Naive thymus-derived CD8-positive, alpha-beta T cell (primary cell): Measurements from ENCODE around the gene SRSF4. TPM values are rescaled to one million over a fixed set of nuclear protein-coding genes. Genes with fewer than 3 reads are reported as not detected.
"Not testable (repeated sequence)": the region's sequence is repeated elsewhere in the genome, so short reads cannot be mapped to it uniquely, and the experiment has no call there.

Source experiments
- ATAC-seq, 2 donors: fragments of 150-1000 bp; cut with Tn5 transposase in 1 of 2; sonication (Bioruptor Pico), chemical (Tn5 transposase) in 1 of 2; 1 replicate in 1 of 2; 2 replicates in 1 of 2; pipeline ENCODE4 v1.10.0; 2021; ENCODE audit warnings: mild to moderate bottlenecking in 2 of 2, moderate library complexity in 2 of 2
- POLR2A ChIA-PET: fragments of 350-600 bp; sonication (Branson Sonifier 250); formaldehyde crosslinking; loops from one replicate; lab custom pipeline; 2021; ENCODE audit warnings: antibody characterized with exemption; lab: Charles Lee
- DNase-seq, 10 donors: peaks; one replicate each; pipeline versions ENCODE4 v3.0.0 to v3.0.0-alpha.2; 2020 to 2022
- H3K27ac Mint-ChIP-seq, 10 donors: one replicate each; pipeline ENCODE4 v1.8.0; 2020 to 2022; ENCODE audit warnings: mild to moderate bottlenecking in 10 of 10, mixed read lengths in 10 of 10, moderate library complexity in 4 of 10, inconsistent platforms in 1 of 10
- H3K27me3 Mint-ChIP-seq, 5 donors: one replicate each; pipeline ENCODE4 v1.8.0; 2021 to 2022; ENCODE audit warnings: mixed read lengths in 5 of 5
- H3K36me3 Mint-ChIP-seq, 3 donors: one replicate each; pipeline ENCODE4 v1.8.0; 2020 to 2022; ENCODE audit warnings: mixed read lengths in 3 of 3, mild to moderate bottlenecking in 2 of 3, inconsistent platforms in 1 of 3
- H3K4me1 Mint-ChIP-seq, 4 donors: one replicate each; pipeline ENCODE4 v1.8.0; 2021 to 2022; ENCODE audit warnings: mixed read lengths in 4 of 4
- H3K4me3 Mint-ChIP-seq, 10 donors: one replicate each; pipeline ENCODE4 v1.8.0; 2020 to 2022; ENCODE audit warnings: mild to moderate bottlenecking in 10 of 10, mixed read lengths in 10 of 10, moderate library complexity in 6 of 10, inconsistent platforms in 1 of 10
- H3K9me3 Mint-ChIP-seq, 9 donors: one replicate each; pipeline ENCODE4 v1.8.0; 2020 to 2022; ENCODE audit warnings: mixed read lengths in 9 of 9, mild to moderate bottlenecking in 3 of 9, inconsistent platforms in 1 of 9, moderate library complexity in 1 of 9
- polyA plus RNA-seq, 3 donors: library from polyadenylated mRNA; unstranded; fragments of 300-500 nt; fragmentation: Illumina TruSeq; gene quantifications; one replicate each; pipeline ENCODE4 v1.2.3, GENCODE V29; 2021
- total RNA-seq, 8 experiments: library from RNA in 2 of 8; stranded (reverse) in 2 of 8; gene quantifications; one replicate each; pipeline ENCODE4 v1.2.3 and lab custom pipeline; 2021 to 2026

SRSF4 gene
- total and polyA plus RNA-seq, 5 experiments from 2014 or later: 73.2 to 104 (median 83.3) TPM

- no peak overlapping the region for H3K4me3 Mint-ChIP-seq
- POLR2A ChIA-PET: interaction anchor here (1.0 kb wide), 1 partner anchor 36 kb away, joined by 3 read pairs; no protein-coding TSS in a partner anchor
- peaks cover 0 to 17% (median 6%) of the 10 kb centered on the region in 4 donors for H3K4me1 Mint-ChIP-seq
- H3K9me3 Mint-ChIP-seq: no peaks in the 10 kb centered on the region
- no peaks in the 10 kb centered on the region for H3K27me3 Mint-ChIP-seq
- H3K27ac Mint-ChIP-seq: peak overlapping the region in 3 of 10 donors; percentile 45 to 81 (median 75)
- ATAC-seq (no peak), DNase-seq (no peak)
- peaks cover 0 to 89% (median 13%) of the 10 kb centered on the region in 3 donors for H3K36me3 Mint-ChIP-seq
These were observed 25.0 kb downstream of the SRSF4 start for GRCh38 chr1:29156543-29157268.

DNA sequence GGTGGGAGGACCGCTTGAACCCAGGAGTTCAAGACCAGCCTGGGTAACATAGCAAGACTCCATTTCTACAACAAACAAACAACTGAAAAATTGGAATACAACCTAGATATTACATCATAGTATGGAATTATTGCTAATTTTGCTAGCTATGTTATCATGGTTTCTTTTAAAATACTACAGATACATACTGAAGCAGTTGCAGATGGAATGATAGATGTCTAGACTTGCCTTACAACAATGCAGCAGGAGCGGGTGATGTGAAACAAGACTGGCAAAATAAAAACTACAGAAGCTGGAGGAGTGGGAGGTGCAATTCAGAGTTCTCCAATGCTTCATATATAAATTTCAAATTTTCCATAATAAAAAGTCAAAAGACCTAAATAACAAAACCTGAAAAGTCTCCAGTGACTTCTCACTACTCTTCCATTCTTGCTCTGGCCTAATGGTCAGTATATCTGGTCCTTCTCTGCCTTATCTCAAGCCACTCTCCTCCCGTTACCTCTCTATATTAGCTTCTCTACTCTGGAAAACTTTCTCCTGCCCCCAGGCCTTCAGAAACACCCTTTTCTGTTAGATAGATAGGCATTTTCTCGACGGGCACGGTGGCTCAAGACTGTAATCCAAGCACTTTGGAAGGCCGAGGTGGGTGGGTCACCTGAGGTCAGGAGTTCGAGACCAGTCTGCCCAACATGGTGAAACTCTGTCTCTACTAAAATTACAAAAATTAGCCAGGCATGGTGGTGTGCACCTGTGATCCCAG is 29.5 kb downstream of the SRSF4 start:
- no peak for DNase-seq
- H3K27ac Mint-ChIP-seq: peak overlapping the region in 3 of 10 donors; percentile 13 to 86 (median 57)
- H3K36me3 Mint-ChIP-seq: peaks cover 13 to 99% (median 37%) of the 10 kb centered on the region in 3 donors
- no peak for ATAC-seq
- H3K27me3 Mint-ChIP-seq: no peaks in the 10 kb centered on the region
- POLR2A ChIA-PET: no interaction called here
- H3K9me3 Mint-ChIP-seq: no peaks in the 10 kb centered on the region
- no peak overlapping the region for H3K4me3 Mint-ChIP-seq
- H3K4me1 Mint-ChIP-seq: peaks cover 0 to 5% (median 2%) of the 10 kb centered on the region in 4 donors

DNA sequence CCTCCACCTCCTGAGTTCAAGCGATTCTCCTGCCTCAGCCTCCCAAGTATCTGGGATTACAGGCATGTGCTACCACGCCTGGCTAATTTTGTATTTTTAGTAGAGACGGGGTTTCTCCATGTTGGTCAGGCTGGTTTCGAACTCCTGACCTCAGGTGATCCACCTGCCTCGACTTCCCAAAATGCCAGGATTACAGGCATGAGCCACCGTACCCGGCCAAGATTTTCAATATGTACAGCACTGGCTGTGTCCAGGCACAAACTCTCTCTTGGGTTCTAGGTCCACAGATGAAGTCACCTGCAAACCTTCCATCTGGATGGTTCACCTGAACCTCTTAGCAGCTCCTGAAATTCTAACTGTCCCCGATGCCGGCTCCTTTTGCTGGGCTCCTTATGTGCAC is 31.4 kb downstream of the SRSF4 start:
- H3K9me3 Mint-ChIP-seq: not testable (repeated sequence)

GRCh38 chr1:29148656-29149491 is 32.8 kb downstream of the SRSF4 start:
- peaks cover 0 to 9% (median under 1%) of the 10 kb centered on the region in 4 donors for H3K4me1 Mint-ChIP-seq
- peaks cover 0 to 8% (median 0%) of the 10 kb centered on the region in 9 donors for H3K9me3 Mint-ChIP-seq
- ATAC-seq (no peak), DNase-seq (no peak)
- no peaks in the 10 kb centered on the region for H3K27me3 Mint-ChIP-seq
- peak overlapping the region in 2 of 10 donors; percentile 15 to 40 for H3K27ac Mint-ChIP-seq
- H3K4me3 Mint-ChIP-seq: no peak overlapping the region
- H3K36me3 Mint-ChIP-seq: peaks cover 29 to 89% (median 53%) of the 10 kb centered on the region in 3 donors
- POLR2A ChIA-PET: interaction anchor here (1.3 kb wide), 1 partner anchor 33 kb away, joined by 3 read pairs; the partner anchor contains the start of gene SRSF4

More for the DNA sequence above, 31.4 kb downstream of the SRSF4 start:
- not testable (repeated sequence) for DNase-seq, H3K4me1 Mint-ChIP-seq, H3K27me3 Mint-ChIP-seq, ATAC-seq
- POLR2A ChIA-PET: interaction anchor here (0.7 kb wide), 1 partner anchor 25 kb away, joined by 3 read pairs; no protein-coding TSS in a partner anchor
- Mint-ChIP-seq H3K4me3 (peak overlapping the region in 1 of 10 donors; percentile 25), H3K27ac (peak overlapping the region in 1 of 10 donors; percentile 57), H3K36me3 (peaks cover 26 to 99% (median 53%) of the 10 kb centered on the region in 3 donors)

GRCh38 chr1:29145739-29146437 is 35.8 kb downstream of the SRSF4 start:
- POLR2A ChIA-PET: no interaction called here
- Mint-ChIP-seq H3K9me3 (peaks cover 0 to 16% (median 0%) of the 10 kb centered on the region in 9 donors), H3K36me3 (peaks cover 29 to 61% (median 48%) of the 10 kb centered on the region in 3 donors), H3K27me3 (no peaks in the 10 kb centered on the region), H3K27ac (peak overlapping the region in 4 of 10 donors; percentile 6 to 73 (median 38)), H3K4me3 (peak overlapping the region in 1 of 10 donors; percentile 12), H3K4me1 (peaks cover 0 to 8% (median under 1%) of the 10 kb centered on the region in 4 donors)
- no peak for ATAC-seq
- DNase-seq: no peak

GRCh38 chr1:29144178-29144577 is 37.5 kb downstream of the SRSF4 start:
- peaks cover 0 to 8% (median under 1%) of the 10 kb centered on the region in 4 donors for H3K4me1 Mint-ChIP-seq
- H3K27ac Mint-ChIP-seq: no peak overlapping the region
- no peak overlapping the region for H3K4me3 Mint-ChIP-seq
- H3K36me3 Mint-ChIP-seq: peaks cover 29 to 43% (median 39%) of the 10 kb centered on the region in 3 donors
- no peak for DNase-seq
- H3K27me3 Mint-ChIP-seq: no peaks in the 10 kb centered on the region
- peaks cover 0 to 16% (median 0%) of the 10 kb centered on the region in 9 donors for H3K9me3 Mint-ChIP-seq
- POLR2A ChIA-PET: no interaction called here
- ATAC-seq: no peak

DNA sequence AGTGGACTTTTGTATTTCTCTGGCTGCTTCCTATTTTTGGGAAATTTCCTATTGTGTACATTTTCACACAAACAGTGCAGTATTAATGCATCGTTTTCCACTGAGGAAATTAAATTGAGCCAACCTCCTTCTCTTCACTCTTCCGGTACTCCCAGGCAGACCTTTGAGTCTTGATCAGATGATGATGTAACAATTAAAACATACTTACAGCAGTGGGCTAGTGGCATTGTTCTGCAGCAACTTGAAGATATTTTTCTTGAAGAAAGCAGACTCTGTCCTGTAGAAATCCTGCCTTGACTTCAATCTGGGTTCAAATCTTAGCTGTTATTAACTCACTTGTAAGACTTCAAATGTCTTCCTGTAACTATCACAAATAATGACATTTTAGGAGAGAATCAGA is 39.0 kb downstream of the SRSF4 start:
- Mint-ChIP-seq H3K4me1 (peaks cover 0 to 5% (median under 1%) of the 10 kb centered on the region in 4 donors), H3K9me3 (peaks cover 0 to 16% (median 0%) of the 10 kb centered on the region in 9 donors), H3K36me3 (peaks cover 16 to 29% (median 25%) of the 10 kb centered on the region in 3 donors), H3K27ac (peak overlapping the region in 1 of 10 donors; percentile 37), H3K4me3 (no peak overlapping the region), H3K27me3 (no peaks in the 10 kb centered on the region)
- no peak for DNase-seq
- no peak for ATAC-seq
- POLR2A ChIA-PET: no interaction called here

DNA sequence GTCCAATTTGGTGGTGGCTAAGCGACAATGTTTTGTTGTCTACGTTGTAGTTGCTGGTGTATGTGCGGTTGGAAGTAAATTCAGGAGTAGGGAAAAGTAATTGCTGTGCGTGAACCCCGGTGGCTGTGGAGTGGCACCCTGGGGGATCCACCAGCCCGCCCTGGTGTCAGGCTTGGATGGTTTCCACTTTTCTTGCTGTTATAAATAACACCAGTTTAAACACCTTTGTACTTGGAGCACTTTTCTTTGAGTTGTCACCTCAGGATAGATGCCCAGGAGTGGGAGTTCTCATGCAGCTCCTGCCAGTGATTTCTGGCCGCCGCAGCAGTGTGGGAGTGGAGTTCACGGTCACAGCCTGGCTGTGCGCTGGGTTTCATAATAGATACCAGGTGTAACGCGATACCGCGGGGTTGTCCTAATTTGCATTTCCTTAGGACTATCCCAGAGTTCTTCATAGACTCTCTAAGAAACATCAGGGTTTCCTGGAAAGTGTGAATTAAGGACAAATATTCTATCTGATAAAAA is 45.2 kb downstream of the SRSF4 start:
- peaks cover 0 to 5% (median 2%) of the 10 kb centered on the region in 4 donors for H3K4me1 Mint-ChIP-seq
- H3K9me3 Mint-ChIP-seq: no peaks in the 10 kb centered on the region
- POLR2A ChIA-PET: no interaction called here
- H3K36me3 Mint-ChIP-seq: no peaks in the 10 kb centered on the region
- H3K27ac Mint-ChIP-seq: no peak overlapping the region
- ATAC-seq (no peak), DNase-seq (no peak)
- H3K4me3 Mint-ChIP-seq: no peak overlapping the region
- peaks cover 8 to 19% (median 11%) of the 10 kb centered on the region in 5 donors for H3K27me3 Mint-ChIP-seq

DNA sequence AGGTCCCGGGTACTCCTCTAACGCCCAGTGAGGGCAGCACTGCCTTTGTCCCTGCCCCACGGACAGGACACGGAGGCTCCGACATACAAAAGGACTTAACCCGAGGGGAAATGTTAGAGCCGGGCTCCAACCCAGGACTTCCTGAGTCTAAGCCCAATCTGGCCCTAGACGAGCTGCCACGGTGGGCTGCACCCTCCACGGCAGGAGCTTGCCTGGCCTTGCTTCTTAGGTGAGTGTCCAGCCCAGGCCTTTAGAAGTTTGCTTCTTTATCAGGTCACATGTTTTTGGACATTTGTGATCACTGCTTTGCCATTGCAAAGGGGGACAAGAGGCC is 47.0 kb downstream of the SRSF4 start:
- H3K4me3 Mint-ChIP-seq: peak overlapping the region in 2 of 10 donors; percentile 4 to 6

GRCh38 chr1:29133861-29134694 is 47.6 kb downstream of the SRSF4 start:
- no peak for DNase-seq
- peaks cover 8 to 32% (median 15%) of the 10 kb centered on the region in 5 donors for H3K27me3 Mint-ChIP-seq
- H3K27ac Mint-ChIP-seq: no peak overlapping the region
- peaks cover 0 to 5% (median 2%) of the 10 kb centered on the region in 4 donors for H3K4me1 Mint-ChIP-seq
- ATAC-seq: peak; percentile 27 to 46
- POLR2A ChIA-PET: no interaction called here
- H3K9me3 Mint-ChIP-seq: no peaks in the 10 kb centered on the region
- peak overlapping the region in 7 of 10 donors; percentile 6 to 52 (median 29) for H3K4me3 Mint-ChIP-seq
- H3K36me3 Mint-ChIP-seq: no peaks in the 10 kb centered on the region

More for the DNA sequence above, 47.0 kb downstream of the SRSF4 start:
- no peaks in the 10 kb centered on the region for H3K9me3 Mint-ChIP-seq
- POLR2A ChIA-PET: interaction anchor here (1.1 kb wide), 1 partner anchor 13 kb away, joined by 3 read pairs; no protein-coding TSS in a partner anchor
- DNase-seq: no peak
- H3K27me3 Mint-ChIP-seq: peaks cover 8 to 30% (median 15%) of the 10 kb centered on the region in 5 donors
- H3K27ac Mint-ChIP-seq: no peak overlapping the region
- ATAC-seq: no peak
- no peaks in the 10 kb centered on the region for H3K36me3 Mint-ChIP-seq
- H3K4me1 Mint-ChIP-seq: peaks cover 0 to 5% (median 2%) of the 10 kb centered on the region in 4 donors

DNA sequence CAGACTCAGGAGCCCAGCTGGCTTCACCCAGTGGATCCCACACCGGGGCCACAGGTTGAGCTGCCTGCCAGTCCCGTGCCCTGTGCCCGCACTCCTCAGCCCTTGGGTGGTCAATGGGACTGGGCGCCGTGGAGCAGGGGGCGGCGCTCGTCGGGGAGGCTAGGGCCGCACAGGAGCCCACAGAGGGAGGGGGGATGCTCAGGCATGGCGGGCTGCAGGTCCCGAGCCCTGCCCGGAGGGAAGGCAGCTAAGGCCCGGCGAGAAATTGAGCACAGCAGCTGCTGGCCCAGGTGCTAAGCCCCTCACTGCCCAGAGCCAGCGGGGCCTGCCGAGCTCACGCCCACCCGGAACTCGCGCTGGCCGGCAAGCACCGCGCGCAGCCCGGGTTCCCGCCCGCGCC is 50.6 kb downstream of the SRSF4 start:
- ATAC-seq, H3K27ac Mint-ChIP-seq, POLR2A ChIA-PET, H3K36me3 Mint-ChIP-seq, H3K9me3 Mint-ChIP-seq, DNase-seq, H3K4me1 Mint-ChIP-seq, H3K4me3 Mint-ChIP-seq: not testable (repeated sequence)
- H3K27me3 Mint-ChIP-seq: peaks cover 8 to 42% (median 16%) of the 10 kb centered on the region in 5 donors
